SU-DHL-6 (cell line): Measurements from ENCODE around the gene LHFPL3.

ENCODE experiments used
- H2AFZ ChIP-seq: fragments of 200-600 bp; sonication (generic); 2 replicates; pipeline ENCODE4 v1.6.1; 2014; ENCODE audit warnings: low read depth, mild to moderate bottlenecking, moderate library complexity, mixed read lengths, antibody characterized with exemption, low read length; ENCODE audit not compliant: severe bottlenecking
- H3F3A ChIP-seq: fragments of 200-600 bp; shearing (Covaris generic); 2 replicates; pipeline ENCODE4 v1.6.0; 2016; ENCODE audit warnings: antibody characterized with exemption, mild to moderate bottlenecking; ENCODE audit not compliant: insufficient read depth
- H3K27ac ChIP-seq: fragments of 200-600 bp; sonication (generic); 2 replicates; pipeline ENCODE4 v1.5.1; 2016; ENCODE audit warnings: low read depth, mild to moderate bottlenecking, low read length, moderate library complexity, mixed read lengths
- H3K27me3 ChIP-seq: fragments of 200-600 bp; sonication (generic), shearing (Covaris generic); 2 replicates; pipeline ENCODE4 v1.6.0; 2014; ENCODE audit warnings: mild to moderate bottlenecking, low read length
- H3K36me3 ChIP-seq: fragments of 200-600 bp; sonication (generic); 2 replicates; pipeline ENCODE4 v1.6.1; 2014; ENCODE audit warnings: mild to moderate bottlenecking, low read length, mixed read lengths
- H3K4me2 ChIP-seq: fragments of 300-600, 200-600 bp; shearing (Covaris generic), sonication (generic); 2 replicates; pipeline ENCODE4 v1.6.0; 2014; ENCODE audit warnings: low read length, low read depth, mild to moderate bottlenecking; ENCODE audit not compliant: poor library complexity, severe bottlenecking
- H3K4me3 ChIP-seq: fragments of 200-600 bp; sonication (generic); 2 replicates; pipeline ENCODE4 v1.5.1; 2014; ENCODE audit warnings: antibody characterized with exemption, low read length, mild to moderate bottlenecking, mixed read lengths; ENCODE audit not compliant: insufficient read depth, poor library complexity, severe bottlenecking
- H3K79me2 ChIP-seq: fragments of 200-600 bp; sonication (generic); 2 replicates; pipeline ENCODE4 v1.6.1; 2014; ENCODE audit warnings: mild to moderate bottlenecking, low read length, moderate library complexity; ENCODE audit not compliant: insufficient read depth
- H3K9ac ChIP-seq: fragments of 200-600 bp; sonication (generic); 2 replicates; pipeline ENCODE4 v1.7.0; 2014; ENCODE audit warnings: mild to moderate bottlenecking, low read length
- H3K9me2 ChIP-seq: fragments of 200-600 bp; sonication (generic); replicated peaks from 2 replicates; pipeline ENCODE4 v1.6.1; 2014; ENCODE audit warnings: low read length; ENCODE audit not compliant: insufficient read depth
- H3K9me3 ChIP-seq: fragments of 200-600 bp; sonication (generic); 2 replicates; pipeline ENCODE4 v1.6.1; 2014; ENCODE audit warnings: low read length, mixed read lengths; ENCODE audit not compliant: insufficient read depth
- H4K20me1 ChIP-seq: fragments of 200-600 bp; sonication (generic); 2 replicates; pipeline ENCODE4 v1.6.1; 2014; ENCODE audit warnings: low read depth, mild to moderate bottlenecking, antibody characterized with exemption, low read length, moderate library complexity, mixed read lengths
- EZH2phosphoT487 ChIP-seq: fragments of 200-600 bp; sonication (generic), shearing (Covaris generic); conservative IDR thresholded peaks from 2 replicates; pipeline ENCODE4 v1.6.1; 2018; ENCODE audit warnings: mild to moderate bottlenecking, antibody characterized with exemption, low read length, moderate library complexity, mixed read lengths
- TF ChIP-seq, protein P1 (sequence below): fragments of 200-600 bp; sonication (generic); IDR thresholded peaks from one replicate; pipeline ENCODE4 v1.5.1; 2017; ENCODE audit warnings: antibody characterized with exemption, mild to moderate bottlenecking, low read length, moderate library complexity; ENCODE audit not compliant: insufficient read depth, poor library complexity, severe bottlenecking

LHFPL3 gene

DNA sequence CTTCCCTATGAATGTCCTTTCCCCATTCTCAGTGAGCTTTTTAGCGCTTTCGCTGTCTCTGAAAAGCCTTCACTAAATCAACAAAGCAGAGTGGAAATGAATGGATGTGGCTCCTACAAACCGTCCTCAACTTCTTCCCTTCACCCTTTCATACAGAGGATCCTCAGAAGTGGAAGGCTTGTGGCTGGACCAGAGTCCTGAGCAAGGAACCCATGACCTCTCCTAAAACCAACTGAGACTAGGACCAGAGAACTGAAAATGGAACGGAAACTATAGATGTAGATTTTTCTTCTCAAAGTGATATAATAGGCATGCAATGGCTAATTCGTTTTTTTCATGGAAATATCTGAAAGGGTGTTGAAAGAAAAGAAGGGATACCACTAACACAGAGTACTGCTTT lies 122.5 kb downstream of the LHFPL3 start:
- Histone ChIP-seq H3K27me3 (no peaks in the 10 kb centered on the region), H3K27ac (no peak overlapping the region), H3K9me3 (no peaks in the 10 kb centered on the region), H3K4me3 (no peak overlapping the region), H3K36me3 (no peaks in the 10 kb centered on the region), H3K79me2 (no peaks in the 10 kb centered on the region), H3F3A (no peaks in the 10 kb centered on the region), H3K9me2 (no peaks in the 10 kb centered on the region), H3K9ac (no peak overlapping the region), H2AFZ (no peak overlapping the region), H4K20me1 (no peaks in the 10 kb centered on the region), H3K4me2 (no peak overlapping the region)
- TF ChIP-seq, protein P1, sequence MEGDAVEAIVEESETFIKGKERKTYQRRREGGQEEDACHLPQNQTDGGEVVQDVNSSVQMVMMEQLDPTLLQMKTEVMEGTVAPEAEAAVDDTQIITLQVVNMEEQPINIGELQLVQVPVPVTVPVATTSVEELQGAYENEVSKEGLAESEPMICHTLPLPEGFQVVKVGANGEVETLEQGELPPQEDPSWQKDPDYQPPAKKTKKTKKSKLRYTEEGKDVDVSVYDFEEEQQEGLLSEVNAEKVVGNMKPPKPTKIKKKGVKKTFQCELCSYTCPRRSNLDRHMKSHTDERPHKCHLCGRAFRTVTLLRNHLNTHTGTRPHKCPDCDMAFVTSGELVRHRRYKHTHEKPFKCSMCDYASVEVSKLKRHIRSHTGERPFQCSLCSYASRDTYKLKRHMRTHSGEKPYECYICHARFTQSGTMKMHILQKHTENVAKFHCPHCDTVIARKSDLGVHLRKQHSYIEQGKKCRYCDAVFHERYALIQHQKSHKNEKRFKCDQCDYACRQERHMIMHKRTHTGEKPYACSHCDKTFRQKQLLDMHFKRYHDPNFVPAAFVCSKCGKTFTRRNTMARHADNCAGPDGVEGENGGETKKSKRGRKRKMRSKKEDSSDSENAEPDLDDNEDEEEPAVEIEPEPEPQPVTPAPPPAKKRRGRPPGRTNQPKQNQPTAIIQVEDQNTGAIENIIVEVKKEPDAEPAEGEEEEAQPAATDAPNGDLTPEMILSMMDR = no peak
- no peak for TF ChIP-seq EZH2phosphoT487

GRCh38 chr7:104453190-104453589 lies 124.8 kb downstream of the LHFPL3 start:
- no peak for TF ChIP-seq EZH2phosphoT487
- TF ChIP-seq, protein P1 = no peak
- H3K9me3 ChIP-seq = no peaks in the 10 kb centered on the region
- no peaks in the 10 kb centered on the region for H3K27me3 ChIP-seq
- H3K27ac ChIP-seq = no peak overlapping the region
- no peak overlapping the region for H3K4me2 ChIP-seq
- no peaks in the 10 kb centered on the region for H3K36me3 ChIP-seq
- no peaks in the 10 kb centered on the region for H3F3A ChIP-seq
- no peaks in the 10 kb centered on the region for H3K79me2 ChIP-seq
- H3K4me3 ChIP-seq = no peak overlapping the region
- no peak overlapping the region for H2AFZ ChIP-seq
- H4K20me1 ChIP-seq = no peaks in the 10 kb centered on the region
- no peaks in the 10 kb centered on the region for H3K9me2 ChIP-seq
- H3K9ac ChIP-seq = no peak overlapping the region

- TF ChIP-seq EZH2phosphoT487 = no peak
- TF ChIP-seq, protein P1 = no peak
- H3K9me2 ChIP-seq = no peaks in the 10 kb centered on the region
- H3K79me2 ChIP-seq = no peaks in the 10 kb centered on the region
- no peaks in the 10 kb centered on the region for H4K20me1 ChIP-seq
- H3K9me3 ChIP-seq = no peaks in the 10 kb centered on the region
- H3K36me3 ChIP-seq = no peaks in the 10 kb centered on the region
- no peaks in the 10 kb centered on the region for H3F3A ChIP-seq
- no peak overlapping the region for H3K4me3 ChIP-seq
- H2AFZ ChIP-seq = no peak overlapping the region
- no peaks in the 10 kb centered on the region for H3K27me3 ChIP-seq
- H3K9ac ChIP-seq = no peak overlapping the region
- H3K27ac ChIP-seq = no peak overlapping the region
- H3K4me2 ChIP-seq = no peak overlapping the region
These were observed 130.5 kb downstream of the LHFPL3 start for GRCh38 chr7:104458875-104459274.
